COLO668 (cell line): ENCODE results near the gene EVC2.
"Not testable (repeated sequence)": the region's sequence is repeated elsewhere in the genome, so short reads cannot be mapped to it uniquely, and the experiment has no call there.

ENCODE experiments used
- DNase-seq: peaks from one replicate; lab custom pipeline; 2025; ENCODE audit not compliant: unreplicated experiment; lab: John Stamatoyannopoulos, UW

EVC2 gene

GRCh38 chr4:5746829-5747737, 38.7 kb upstream of the EVC2 start:
- DNase-seq, result no peak

GRCh38 chr4:5746250-5746649, 37.9 kb upstream of the EVC2 start:
- no peak for DNase-seq

- DNase-seq, result no peak
Measured at GRCh38 chr4:5742968-5743367, 34.6 kb upstream of the EVC2 start.

GRCh38 chr4:5742388-5742787, 34.0 kb upstream of the EVC2 start:
- no peak for DNase-seq

- DNase-seq, result no peak
Measured at GRCh38 chr4:5738061-5738460, 29.7 kb upstream of the EVC2 start.

GRCh38 chr4:5735463-5735862, 27.1 kb upstream of the EVC2 start:
- DNase-seq, result no peak

- DNase-seq, result no peak
Measured at GRCh38 chr4:5734853-5735252, 26.5 kb upstream of the EVC2 start.

- no peak for DNase-seq
Measured at GRCh38 chr4:5732158-5732557, 23.8 kb upstream of the EVC2 start.

- DNase-seq, result no peak
Measured at GRCh38 chr4:5730993-5731990, 22.9 kb upstream of the EVC2 start.

GRCh38 chr4:5730436-5730835, 22.1 kb upstream of the EVC2 start:
- no peak for DNase-seq

- not testable (repeated sequence) for DNase-seq
Measured at GRCh38 chr4:5728412-5728811, 20.1 kb upstream of the EVC2 start.

GRCh38 chr4:5724377-5724776, 16.0 kb upstream of the EVC2 start:
- no peak for DNase-seq

- DNase-seq, result no peak
Measured at GRCh38 chr4:5722328-5722727, 14.0 kb upstream of the EVC2 start.

GRCh38 chr4:5721923-5722322, 13.6 kb upstream of the EVC2 start:
- DNase-seq, result no peak

GRCh38 chr4:5720980-5721379, 12.6 kb upstream of the EVC2 start:
- no peak for DNase-seq

- no peak for DNase-seq
Measured at GRCh38 chr4:5720157-5720850, 11.9 kb upstream of the EVC2 start.

GRCh38 chr4:5719350-5720055, 11.1 kb upstream of the EVC2 start:
- no peak for DNase-seq

- no peak for DNase-seq
Measured at GRCh38 chr4:5718411-5718810, 10.1 kb upstream of the EVC2 start.

GRCh38 chr4:5717449-5718158, 9.2 kb upstream of the EVC2 start:
- DNase-seq, result no peak

- no peak for DNase-seq
Measured at GRCh38 chr4:5716391-5716790, 8.0 kb upstream of the EVC2 start.
